VCaP (cell line): ENCODE measurements around the gene SNX18.
"Not testable (repeated sequence)": the region's sequence is repeated elsewhere in the genome, so short reads cannot be mapped to it uniquely, and the experiment has no call there.

ENCODE experiments used
- H3K27ac ChIP-seq: fragments of 450-650 bp; 2 replicates; pipeline ENCODE4 v1.5.1; 2017
- CTCF ChIP-seq: fragments of 450-650 bp; conservative IDR thresholded peaks from 2 replicates; pipeline ENCODE4 v1.5.1; 2017; ENCODE audit warnings: mild to moderate bottlenecking, moderate library complexity

The SNX18 gene

GRCh38 chr5:54480296-54480695 is 37.3 kb upstream of the SNX18 start:
- no peak for TF ChIP-seq CTCF
- no peak overlapping the region for H3K27ac ChIP-seq

- no peak for TF ChIP-seq CTCF
- H3K27ac ChIP-seq, result no peak overlapping the region
These were observed 33.2 kb upstream of the SNX18 start for GRCh38 chr5:54484219-54484894.

GRCh38 chr5:54485659-54486058 is 31.9 kb upstream of the SNX18 start:
- H3K27ac ChIP-seq, result not testable (repeated sequence)

- H3K27ac ChIP-seq, result not testable (repeated sequence)
- peak; percentile 53 for TF ChIP-seq CTCF
These were observed 27.9 kb upstream of the SNX18 start for GRCh38 chr5:54489648-54489979.

GRCh38 chr5:54491326-54491725 is 26.2 kb upstream of the SNX18 start:
- H3K27ac ChIP-seq, result no peak overlapping the region
- no peak for TF ChIP-seq CTCF

GRCh38 chr5:54492178-54492577 is 25.4 kb upstream of the SNX18 start:
- H3K27ac ChIP-seq, result no peak overlapping the region
- no peak for TF ChIP-seq CTCF

- H3K27ac ChIP-seq, result no peak overlapping the region
- no peak for TF ChIP-seq CTCF
These were observed 22.5 kb upstream of the SNX18 start for GRCh38 chr5:54495027-54495426.

- TF ChIP-seq CTCF, result no peak
- no peak overlapping the region for H3K27ac ChIP-seq
These were observed 3.3 kb upstream of the SNX18 start for GRCh38 chr5:54514291-54514690.
